CD4-positive, alpha-beta T cell treated with Interleukin-17A for 1 hour (primary cell): ENCODE data around the gene ZGPAT.
"Not testable (repeated sequence)": the region's sequence is repeated elsewhere in the genome, so short reads cannot be mapped to it uniquely, and the experiment has no call there.

Experiments
- DNase-seq: peaks from one replicate; pipeline ENCODE4 v3.0.0-alpha.2; 2020

ZGPAT gene

DNA sequence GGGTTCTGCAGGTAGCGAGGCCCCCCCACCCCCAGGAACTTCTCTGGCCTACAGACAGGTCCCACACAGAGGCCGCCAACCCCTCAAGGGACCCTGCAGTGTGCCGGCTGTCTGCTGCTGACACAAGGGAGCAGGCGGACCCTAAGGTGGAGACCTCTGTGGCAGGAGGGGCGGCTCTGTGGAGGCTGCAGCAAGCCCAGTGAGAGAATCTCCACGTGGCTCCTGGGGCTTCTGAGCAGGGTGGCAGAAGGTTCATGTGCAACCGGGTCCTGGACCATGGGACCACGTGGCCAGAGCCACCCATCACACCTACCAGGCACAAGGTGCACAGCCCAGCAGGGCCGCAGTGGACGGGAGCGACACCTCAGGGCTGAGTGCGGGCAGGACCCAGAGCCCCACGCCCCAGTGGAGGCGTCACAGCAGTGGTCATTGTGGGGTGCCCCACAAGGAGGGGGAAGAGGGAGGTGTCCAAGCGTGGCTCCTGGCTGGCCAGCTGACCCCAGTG lies 4.3 kb upstream of the ZGPAT start:
- DNase-seq, result no peak

DNA sequence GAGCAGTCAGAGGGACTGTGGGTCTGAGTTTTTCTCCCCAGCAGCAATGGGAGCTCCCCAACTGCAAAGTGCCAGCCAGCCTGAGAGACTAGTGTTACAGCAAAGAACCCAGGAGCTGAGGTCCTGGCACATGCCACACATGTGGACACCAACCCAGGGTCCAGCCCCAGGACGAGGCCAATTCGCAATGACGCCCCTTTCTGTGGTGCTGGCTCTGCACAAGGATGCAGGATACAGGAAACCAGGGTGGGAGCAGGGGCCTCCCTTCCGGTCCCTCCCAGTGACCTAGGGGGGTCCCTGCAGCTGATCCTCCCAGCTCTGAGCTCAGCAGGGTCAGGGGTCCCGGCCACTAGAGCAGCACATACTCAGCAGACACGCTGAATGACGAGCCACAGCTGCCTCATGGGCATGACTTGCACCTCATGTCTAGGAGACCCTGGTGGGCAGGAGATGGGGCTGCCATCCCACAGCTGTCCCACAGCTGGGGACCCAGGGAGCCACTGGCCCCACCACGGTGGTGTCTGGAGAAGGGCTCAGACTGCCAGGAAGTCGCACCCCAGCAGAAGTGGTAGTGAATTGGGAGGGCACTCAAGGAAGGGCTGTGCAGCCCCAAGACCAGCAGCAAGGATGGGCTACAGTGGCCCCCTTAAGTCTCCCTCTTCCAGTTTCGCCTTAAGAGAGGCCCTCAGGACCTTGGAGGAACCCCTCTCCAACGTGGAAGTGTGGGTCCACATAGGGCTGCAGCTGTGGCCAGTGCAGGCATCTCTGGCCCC lies 3.7 kb upstream of the ZGPAT start:
- no peak for DNase-seq

DNA sequence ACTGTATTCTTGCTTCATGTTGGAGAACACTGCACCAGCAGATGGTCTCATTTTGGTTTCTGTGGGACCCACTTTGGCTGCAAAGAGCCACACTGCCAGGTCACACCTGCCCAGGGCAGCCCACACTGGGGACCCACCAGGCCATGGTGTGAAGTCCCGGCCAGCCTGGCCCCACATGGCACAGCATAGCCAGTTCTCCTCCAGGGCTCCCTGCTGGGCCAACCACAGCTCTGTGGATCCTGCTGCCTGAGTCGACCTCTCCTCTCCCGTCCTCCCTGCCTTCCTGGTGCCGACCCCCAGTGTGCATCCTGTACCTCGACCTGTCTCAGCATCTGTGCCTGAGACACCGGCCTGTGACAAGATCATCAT lies 3.1 kb upstream of the ZGPAT start:
- no peak for DNase-seq

DNA sequence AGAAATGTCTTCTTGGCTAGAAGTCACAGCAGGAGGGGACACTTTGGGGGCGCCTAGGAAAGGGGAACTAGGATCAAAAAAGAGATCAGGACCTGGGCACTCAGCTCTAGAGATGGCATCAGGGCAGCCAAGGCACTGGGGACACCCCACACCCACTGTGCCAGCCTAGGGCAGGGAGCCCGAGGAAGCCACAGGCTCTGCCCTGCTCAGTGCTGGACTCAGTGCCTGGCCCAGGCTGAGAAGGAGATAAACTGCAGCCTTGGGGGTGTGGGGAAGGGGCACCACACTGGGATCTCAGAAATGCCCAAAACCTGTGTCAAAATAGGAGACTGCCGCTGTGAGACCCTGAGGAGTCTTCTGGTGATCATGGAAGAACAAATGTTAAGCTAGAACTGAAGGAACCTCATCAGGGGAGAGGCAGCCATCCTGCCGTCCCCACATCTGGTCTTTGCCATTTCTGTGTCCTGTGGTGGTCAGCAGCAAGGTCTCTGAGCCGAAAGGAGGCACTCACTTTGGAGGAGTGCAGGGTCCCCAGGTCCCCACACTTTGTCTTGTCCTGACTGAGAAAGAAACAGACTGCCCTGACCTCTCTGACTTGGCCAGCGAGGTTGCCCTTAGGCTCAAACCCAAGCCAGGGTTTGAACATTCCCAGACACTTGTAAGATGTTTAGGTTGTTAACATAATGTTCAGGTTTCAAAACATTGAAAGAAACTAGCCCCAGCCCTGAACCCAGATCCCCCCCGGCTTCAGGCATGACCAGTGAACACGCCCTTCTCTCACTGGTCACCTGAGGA lies 2.4 kb upstream of the ZGPAT start:
- no peak for DNase-seq

DNA sequence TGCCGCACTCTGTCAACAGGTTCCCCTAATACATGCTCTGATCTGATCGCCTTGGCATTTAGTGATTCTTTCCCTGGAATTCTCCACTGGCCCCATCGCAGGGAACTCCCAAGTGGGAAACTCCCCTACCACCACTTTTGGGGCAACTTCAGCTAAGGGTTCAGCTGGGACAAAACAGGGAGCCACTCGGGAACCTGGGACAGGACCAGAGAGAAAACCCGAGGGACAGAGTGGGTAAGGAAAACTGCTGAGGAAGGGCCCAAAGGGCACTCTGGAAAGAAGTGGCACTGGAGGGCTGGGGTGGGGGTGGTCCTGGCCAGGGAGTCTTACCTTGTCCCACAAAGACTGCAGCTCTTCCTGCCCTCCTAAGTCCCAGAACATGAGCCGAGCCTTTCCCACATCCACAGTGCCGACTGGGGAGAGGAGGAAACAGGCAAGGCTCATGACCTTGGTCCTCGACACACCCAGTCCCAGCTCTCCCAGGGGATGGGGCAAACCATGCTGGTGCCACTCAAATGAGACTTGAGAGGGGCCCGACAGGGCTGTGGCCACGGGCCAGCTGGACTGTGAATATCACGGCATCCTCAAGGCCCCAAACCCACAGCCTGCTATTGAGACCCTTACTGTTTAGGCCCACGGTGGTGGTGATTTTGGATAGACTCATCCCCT lies 1.7 kb upstream of the ZGPAT start:
- DNase-seq, result no peak

DNA sequence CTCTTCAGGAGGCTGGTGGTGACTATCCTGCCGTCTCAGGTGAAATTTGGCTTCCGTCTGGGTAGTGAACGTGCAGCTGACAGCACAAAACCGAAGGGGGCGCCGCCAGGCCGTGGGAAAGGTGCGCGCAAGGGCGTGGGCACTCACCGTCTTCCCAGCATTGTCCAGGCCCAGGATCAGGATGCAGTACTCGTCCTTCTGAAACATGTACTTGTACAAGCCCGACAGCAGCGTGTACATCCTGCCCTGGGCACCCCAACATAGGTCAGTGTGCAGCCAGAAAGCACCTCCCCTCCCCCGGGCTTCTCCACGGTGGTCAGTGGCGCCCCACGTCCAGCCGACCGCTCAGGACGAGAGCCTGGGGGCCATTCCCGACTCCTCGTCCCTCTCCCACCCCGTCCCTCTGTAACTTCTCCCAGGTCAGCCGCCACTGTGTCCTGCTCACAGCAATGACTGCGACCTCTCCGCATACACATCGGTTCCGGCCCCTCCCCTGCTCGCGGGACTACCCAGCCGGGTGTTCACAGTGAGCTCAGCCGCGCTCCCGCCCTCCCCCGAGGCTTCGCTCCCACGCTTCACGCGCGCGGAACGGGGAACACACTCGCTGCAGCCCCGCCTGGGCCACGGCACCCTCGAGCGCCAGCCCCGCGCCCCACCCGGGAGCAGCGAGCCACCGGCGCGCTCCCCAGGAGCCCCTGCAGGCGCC lies 834 bp upstream of the ZGPAT start:
- peak; percentile 65 for DNase-seq

DNA sequence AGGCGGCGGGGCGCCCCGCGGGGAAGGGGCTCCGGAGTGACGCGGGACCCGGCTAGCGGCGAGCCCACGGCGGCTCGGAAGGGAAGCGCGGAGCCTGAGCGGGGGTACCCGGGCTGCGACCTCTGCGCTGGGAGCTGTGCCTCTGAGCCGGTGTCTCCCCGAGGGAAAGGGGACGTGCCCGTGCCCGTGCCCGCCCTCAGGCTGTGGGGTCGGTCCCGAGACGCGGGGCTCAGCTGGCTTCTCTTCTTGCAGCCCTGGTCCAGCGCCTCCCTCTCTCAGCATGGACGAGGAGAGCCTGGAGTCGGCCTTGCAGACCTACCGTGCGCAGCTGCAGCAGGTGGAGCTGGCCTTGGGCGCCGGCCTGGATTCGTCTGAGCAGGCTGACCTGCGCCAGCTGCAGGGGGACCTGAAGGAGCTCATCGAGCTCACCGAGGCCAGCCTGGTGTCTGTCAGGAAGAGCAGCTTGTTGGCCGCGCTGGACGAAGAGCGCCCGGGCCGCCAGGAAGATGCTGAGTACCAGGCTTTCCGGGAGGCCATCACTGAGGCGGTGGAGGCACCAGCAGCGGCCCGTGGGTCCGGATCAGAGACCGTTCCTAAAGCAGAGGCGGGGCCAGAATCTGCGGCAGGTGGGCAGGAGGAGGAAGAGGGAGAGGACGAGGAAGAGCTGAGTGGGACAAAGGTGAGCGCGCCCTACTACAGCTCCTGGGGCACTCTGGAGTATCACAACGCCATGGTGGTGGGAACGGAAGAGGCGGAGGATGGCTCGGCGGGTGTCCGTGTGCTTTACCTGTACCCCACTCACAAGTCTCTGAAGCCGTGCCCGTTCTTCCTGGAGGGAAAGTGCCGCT lies 686 bp downstream of the ZGPAT start:
- DNase-seq, result no peak

DNA sequence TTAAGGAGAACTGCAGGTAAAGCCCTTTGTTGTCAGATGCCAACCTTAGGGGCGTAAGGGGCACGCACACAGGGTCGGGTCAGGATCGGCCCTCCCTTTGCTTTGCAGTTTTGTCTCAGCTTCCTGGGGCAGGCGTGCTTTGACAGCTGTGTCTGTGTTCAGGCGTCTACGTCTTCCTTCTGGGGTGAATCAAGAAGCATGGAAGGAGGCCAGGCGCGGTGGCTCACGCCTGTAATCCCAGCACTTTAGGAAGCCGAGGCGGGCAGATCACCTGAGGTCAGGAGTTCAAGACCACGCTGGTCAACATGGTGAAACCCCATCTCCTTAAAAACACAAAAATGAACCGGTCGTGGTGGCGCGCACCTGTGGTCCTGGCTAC lies 1.3 kb downstream of the ZGPAT start:
- DNase-seq, result no peak

DNA sequence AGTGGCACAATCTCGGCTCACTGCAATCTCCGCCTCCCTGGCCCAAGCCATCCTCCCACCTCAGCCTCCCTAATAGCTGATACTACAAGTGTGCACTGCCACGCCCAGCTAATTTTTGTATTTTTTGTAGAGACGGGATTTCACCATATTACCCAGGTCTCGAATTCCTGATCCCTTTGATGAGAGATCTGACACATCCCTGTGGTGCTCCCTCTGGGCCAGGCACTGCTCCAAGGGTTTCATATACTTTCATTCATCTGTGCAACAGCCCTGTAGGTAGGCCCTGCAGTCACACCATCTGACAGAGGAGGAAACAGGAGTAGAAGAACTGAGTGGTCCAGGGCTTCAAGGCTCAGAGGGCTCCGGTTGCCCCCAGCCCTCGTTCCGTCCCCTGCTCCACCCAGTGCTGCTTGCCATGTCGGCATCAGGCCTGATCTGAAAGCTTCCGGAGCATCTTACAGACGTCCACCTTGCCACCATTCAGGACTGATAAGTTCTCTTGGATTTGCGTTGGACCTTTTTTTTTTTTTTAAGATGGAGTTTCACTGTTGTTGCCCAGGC lies 3.3 kb downstream of the ZGPAT start:
- DNase-seq, result no peak

DNA sequence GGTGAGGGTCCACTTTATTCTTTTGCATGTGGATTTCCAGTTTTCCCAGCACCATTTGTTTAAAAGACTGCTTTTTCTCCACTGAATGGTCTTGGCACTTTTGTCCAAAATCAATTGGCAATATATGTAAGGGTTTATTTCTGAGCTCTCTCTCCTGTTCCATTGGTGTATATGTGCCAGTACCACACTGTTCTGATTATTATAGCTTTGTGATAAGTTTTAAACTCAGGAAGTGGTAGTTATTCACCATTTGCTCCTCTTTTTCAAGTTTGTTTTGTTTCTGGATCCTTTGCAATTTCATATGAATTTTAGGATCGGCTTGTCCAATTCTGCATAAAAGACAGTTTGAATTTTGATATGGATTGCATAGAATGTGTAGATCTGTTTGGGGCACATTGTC lies 4.4 kb downstream of the ZGPAT start:
- no peak for DNase-seq

DNA sequence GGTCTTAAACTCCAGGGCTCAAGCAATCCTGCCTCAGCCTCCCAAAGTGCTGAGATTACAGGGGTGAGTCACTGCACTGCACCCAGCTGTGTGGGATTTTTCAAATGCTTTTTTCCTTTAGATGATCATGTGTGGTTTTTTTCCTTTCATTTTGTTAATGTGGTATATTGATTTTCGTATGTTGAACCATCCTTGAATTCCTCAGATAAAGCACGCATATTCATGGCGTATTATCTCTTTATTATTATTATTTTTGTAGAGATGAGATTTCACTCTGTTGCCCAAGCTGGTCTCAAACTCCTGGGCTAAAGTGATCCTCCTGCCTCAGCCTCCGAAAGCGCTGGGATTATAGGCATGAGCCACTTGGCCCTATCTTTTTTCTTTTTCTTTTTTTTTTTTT lies 7.0 kb downstream of the ZGPAT start:
- no peak for DNase-seq

DNA sequence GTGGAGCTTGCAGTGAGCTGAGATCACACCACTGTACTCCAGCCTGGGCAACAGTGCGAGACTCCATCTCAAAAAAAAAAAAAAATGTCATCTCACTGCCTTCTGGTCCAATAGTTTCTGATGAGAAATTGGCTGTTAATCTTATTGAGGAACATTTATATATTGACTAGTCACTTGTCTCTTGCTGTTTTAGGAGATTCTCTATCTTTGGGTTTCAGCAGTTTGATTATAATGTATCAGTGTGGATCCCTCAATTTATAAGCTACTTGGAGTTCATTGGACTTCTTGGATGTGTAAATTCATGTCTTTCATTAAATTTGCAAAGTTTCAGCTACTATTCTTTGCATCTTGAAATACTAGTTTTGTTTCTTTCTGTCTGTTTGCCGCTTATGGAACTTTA lies 11.2 kb downstream of the ZGPAT start:
- no peak for DNase-seq

DNA sequence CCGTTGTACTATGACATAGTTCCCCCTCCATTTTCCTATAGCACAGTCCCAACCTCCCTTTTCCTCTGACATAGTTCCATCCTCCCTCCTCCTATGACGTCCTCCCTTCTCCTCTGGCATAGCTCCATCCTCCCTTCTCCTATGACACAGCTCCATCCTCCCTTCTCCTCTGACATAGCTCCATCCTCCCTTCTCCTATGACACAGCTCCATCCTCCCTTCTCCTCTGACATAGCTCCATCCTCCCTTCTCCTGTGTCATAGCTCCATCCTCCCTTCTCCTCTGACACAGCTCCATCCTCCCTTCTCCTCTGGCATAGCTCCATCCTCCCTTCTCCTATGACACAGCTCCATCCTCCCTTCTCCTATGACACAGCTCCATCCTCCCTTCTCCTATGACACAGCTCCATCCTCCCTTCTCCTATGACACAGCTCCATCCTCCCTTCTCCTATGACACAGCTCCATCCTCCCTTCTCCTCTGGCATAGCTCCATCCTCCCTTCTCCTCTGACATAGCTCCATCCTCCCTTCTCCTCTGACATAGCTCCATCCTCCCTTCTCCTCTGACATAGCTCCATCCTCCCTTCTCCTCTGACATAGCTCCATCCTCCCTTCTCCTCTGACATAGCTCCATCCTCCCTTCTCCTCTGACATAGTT lies 15.3 kb downstream of the ZGPAT start:
- DNase-seq, result not testable (repeated sequence)

DNA sequence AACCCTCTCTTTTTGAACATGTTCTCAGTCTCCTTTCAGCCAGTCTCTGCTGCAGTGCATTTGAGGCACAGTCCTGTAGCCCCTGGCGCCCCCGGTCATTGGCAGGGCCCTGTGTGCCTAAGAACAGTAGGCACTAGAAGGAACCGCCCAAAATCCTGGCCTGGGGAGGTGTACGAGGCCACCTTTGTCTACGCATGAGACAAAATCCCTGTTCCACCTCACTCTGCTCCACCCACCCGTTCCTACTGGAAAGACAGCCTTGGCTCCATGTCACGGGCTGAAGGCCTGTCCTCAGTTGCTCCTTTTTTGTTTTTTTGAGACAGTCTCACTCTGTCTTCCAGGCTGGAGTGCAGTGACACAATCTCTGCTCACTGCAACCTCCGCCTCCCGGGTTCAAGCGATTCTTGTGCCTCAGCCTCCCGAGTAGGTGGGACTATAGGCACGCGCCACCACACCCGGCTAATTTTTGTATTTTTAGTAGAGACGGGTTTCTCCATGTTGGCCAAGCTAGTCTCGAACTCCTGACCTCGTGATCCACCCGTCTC lies 22.4 kb downstream of the ZGPAT start:
- not testable (repeated sequence) for DNase-seq

DNA sequence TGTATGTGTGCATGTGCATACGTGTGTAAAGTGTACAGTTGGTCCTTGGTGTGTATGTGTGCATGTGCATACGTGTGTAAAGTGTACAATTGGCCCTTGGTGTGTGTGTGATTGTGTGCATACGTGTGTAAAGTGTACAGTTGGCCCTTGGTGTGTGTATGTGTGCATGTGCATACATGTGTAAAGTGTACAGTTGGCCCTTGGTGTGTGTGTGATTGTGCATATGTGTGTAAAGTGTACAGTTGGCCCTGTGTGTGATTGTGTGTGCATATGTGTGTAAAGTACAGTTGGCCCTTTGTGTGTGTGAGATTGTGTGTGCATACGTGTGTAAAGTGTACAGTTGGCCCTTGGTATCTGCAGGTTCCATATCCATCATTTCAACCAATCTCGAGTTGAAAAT lies 23.6 kb downstream of the ZGPAT start:
- no peak for DNase-seq

DNA sequence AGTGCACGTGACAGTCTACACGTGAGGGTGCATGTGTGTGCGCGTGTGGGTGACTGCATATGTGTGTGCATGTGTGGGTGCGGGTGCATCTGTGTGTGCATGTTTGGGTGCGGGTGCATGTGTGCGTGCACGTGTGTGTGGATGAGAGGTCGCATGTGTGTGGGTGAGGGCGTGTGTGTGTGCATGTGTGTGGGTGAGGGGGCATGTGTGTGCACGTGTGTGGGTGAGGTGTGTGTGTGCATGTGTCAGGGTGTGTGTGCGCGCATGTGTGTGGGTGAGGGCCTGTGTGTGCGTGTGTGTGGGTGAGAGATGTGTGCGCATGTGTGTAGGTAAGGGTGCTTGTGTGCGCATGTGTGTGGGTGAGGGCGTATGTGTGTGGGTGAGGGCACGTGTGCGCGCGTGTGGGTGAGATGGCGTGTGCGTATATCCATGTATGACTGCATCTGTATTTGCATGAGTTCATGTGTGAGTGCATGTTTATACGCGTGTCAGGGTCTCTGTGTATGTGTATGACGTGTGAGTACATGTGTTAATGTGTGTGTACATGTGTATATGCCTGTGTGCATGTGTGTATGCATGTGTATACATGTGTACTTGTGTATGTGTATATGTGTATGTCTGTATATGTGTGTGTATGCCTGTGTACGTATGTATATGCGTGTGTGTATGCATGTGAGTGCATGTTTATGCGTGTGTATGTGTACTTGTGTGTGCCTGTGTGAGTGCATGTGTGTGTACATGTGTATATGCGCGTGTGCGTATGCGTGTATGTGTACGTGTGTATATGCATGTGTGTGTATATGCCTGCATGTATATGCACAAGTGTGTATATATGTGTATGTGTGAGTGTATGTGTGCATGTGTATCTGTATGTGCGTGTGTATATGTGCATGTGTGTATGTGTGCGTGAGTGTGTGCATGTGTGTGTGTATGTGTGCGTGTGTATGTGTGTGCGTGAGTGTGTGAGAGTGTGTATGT lies 24.6 kb downstream of the ZGPAT start:
- DNase-seq, result no peak

DNA sequence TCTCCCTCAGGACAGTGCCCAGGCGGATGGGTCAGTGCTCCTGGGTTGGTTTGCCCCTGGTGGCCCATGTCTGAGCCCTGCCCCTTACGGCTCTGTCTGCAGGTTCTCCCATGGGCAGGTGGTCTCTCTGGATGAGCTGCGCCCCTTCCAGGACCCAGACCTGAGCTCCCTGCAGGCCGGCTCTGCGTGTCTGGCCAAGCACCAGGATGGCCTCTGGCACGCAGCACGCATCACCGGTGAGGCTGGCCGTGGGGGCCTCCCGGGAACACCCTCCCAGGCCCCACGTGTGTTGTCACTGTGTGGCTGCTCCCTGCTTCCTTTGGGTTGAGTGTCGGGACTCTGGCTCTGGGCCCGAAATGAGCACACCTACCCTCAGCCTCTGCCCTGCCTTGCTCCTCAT lies 25.3 kb downstream of the ZGPAT start:
- DNase-seq, result no peak

DNA sequence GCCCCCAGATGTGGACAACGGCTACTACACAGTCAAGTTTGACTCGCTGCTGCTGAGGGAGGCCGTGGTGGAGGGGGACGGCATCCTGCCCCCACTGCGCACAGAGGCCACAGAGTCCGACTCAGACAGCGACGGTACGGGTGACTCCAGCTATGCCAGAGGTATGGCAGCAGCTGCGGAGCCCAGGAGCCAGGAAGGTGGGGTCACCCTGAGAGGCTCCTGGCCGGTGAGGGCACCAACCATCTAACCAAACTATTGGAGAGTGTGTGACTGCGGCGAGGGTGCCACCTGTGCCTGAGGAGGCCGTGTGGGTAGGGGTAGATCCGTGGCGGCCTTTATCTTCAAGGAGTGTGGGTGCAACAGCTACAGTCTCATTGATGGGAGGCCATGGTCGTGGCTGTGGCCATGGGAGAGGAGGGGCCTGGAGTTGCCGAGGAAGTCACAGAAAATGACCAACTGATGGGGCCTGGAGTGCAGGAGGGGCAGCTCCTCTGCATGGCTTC lies 25.8 kb downstream of the ZGPAT start:
- DNase-seq, result no peak

DNA sequence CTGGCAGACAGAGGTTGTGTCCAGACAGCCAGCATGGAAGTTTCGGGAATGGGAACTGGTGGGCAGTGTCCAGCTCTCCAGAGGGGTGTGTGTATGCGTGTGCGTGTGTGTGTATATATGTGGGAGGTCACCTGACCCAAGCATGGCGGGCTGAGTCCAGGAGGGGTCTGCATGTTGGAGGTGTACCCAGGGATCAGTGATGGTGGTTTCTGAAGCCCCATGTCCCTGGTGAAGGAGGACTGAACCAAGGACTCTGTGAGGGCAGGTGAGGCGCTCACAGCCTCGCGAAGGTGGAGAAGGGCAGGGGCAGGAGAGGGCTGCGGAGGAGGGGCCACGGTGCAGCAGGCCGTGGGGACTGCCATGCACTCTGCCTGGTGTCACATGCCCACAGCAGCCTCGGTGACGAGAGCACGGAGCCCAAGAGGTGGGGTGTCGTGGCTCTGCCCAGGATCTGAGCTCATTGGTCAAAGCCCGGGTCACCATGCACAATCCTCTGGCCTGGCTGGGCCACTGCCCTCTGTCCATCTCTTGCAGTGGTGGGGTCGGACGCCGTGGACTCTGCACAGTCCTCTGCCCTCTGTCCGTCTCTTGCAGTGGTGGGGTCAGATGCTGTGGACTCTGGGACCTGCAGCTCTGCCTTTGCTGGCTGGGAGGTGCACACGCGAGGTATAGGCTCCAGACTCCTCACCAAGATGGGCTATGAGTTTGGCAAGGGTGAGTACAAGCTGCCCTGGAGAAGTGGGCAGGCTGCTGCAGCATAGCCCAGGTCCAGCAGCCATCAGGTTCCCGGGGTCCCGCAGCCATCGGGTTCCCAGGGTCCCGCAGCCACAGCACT lies 26.5 kb downstream of the ZGPAT start:
- DNase-seq, result no peak
